Hippocampal formation (tissue), 2 donors: ENCODE results near the gene SH3PXD2A.

Experiments
- DNase-seq, 2 donors: peaks; one replicate each; lab custom pipeline; 2025; lab: John Stamatoyannopoulos, UW

Gene SH3PXD2A

GRCh38 chr10:103811463-103811862 lies 43.9 kb downstream of the SH3PXD2A start:
- no peak for DNase-seq

- no peak for DNase-seq
Observed at GRCh38 chr10:103808780-103809179, 46.6 kb downstream of the SH3PXD2A start.

GRCh38 chr10:103807996-103808395 lies 47.4 kb downstream of the SH3PXD2A start:
- no peak for DNase-seq

GRCh38 chr10:103806395-103807187 lies 48.8 kb downstream of the SH3PXD2A start:
- DNase-seq: no peak

GRCh38 chr10:103805781-103806180 lies 49.6 kb downstream of the SH3PXD2A start:
- DNase-seq: no peak

- no peak for DNase-seq
Observed at GRCh38 chr10:103804871-103805270, 50.5 kb downstream of the SH3PXD2A start.

- no peak for DNase-seq
Observed at GRCh38 chr10:103803941-103804340, 51.4 kb downstream of the SH3PXD2A start.

- no peak for DNase-seq
Observed at GRCh38 chr10:103802637-103803353, 52.6 kb downstream of the SH3PXD2A start.

GRCh38 chr10:103802081-103802480 lies 53.3 kb downstream of the SH3PXD2A start:
- no peak for DNase-seq

- DNase-seq: no peak
Observed at GRCh38 chr10:103800789-103801540, 54.4 kb downstream of the SH3PXD2A start.

GRCh38 chr10:103800089-103800488 lies 55.3 kb downstream of the SH3PXD2A start:
- no peak for DNase-seq

- no peak for DNase-seq
Observed at GRCh38 chr10:103799341-103799740, 56.0 kb downstream of the SH3PXD2A start.

- DNase-seq: no peak
Observed at GRCh38 chr10:103798511-103798910, 56.9 kb downstream of the SH3PXD2A start.

- DNase-seq: no peak
Observed at GRCh38 chr10:103797857-103798256, 57.5 kb downstream of the SH3PXD2A start.

- DNase-seq: no peak
Observed at GRCh38 chr10:103795634-103796270, 59.6 kb downstream of the SH3PXD2A start.

GRCh38 chr10:103794996-103795395 lies 60.4 kb downstream of the SH3PXD2A start:
- DNase-seq: no peak

- no peak for DNase-seq
Observed at GRCh38 chr10:103793920-103794883, 61.2 kb downstream of the SH3PXD2A start.

GRCh38 chr10:103793429-103793828 lies 61.9 kb downstream of the SH3PXD2A start:
- no peak for DNase-seq

- no peak for DNase-seq
Observed at GRCh38 chr10:103792547-103792946, 62.8 kb downstream of the SH3PXD2A start.

- DNase-seq: no peak
Observed at GRCh38 chr10:103791858-103792257, 63.5 kb downstream of the SH3PXD2A start.

GRCh38 chr10:103791291-103791690 lies 64.1 kb downstream of the SH3PXD2A start:
- no peak for DNase-seq
